HEK293 (cell line): ENCODE results near the gene INPP5D.

ENCODE experiments used
- CTCF ChIA-PET: fragments of 350-600 bp; formaldehyde crosslinking; extraction: SDS; loops from one replicate; lab custom pipeline; 2021; ENCODE audit warnings: antibody characterized with exemption; lab: Yijun Ruan, JAX
- POLR2A ChIA-PET: fragments of 300-600 bp; formaldehyde crosslinking; extraction: SDS; loops from one replicate; lab custom pipeline; 2020; ENCODE audit warnings: antibody characterized with exemption, inconsistent platforms; lab: Yijun Ruan, JAX
- H3K27ac ChIP-seq: fragments of 200-500 bp; sonication (Bioruptor generic); 2 replicates; pipeline ENCODE4 v1.5.1; 2014; ENCODE audit warnings: low read depth, low read length, control low read depth, inconsistent platforms; ENCODE audit errors: extremely low read depth
- H3K36me3 ChIP-seq, 2 experiments: fragments of 200-500 bp in 1 of 2; sonication (Bioruptor generic) in 1 of 2; 1 replicate in 1 of 2; 2 replicates in 1 of 2; pipeline ENCODE4 v1.5.1; 2014 to 2017; ENCODE audit warnings: inconsistent platforms in 2 of 2, low read length in 2 of 2; ENCODE audit not compliant: control insufficient read depth in 2 of 2, insufficient read depth in 1 of 2
- H3K4me1 ChIP-seq: fragments of 200-500 bp; sonication (Bioruptor generic); 2 replicates; pipeline ENCODE4 v1.5.1; 2014; ENCODE audit warnings: mild to moderate bottlenecking, low read length, inconsistent platforms; ENCODE audit not compliant: control insufficient read depth, insufficient read depth
- H3K4me3 ChIP-seq: 2 replicates; pipeline ENCODE4 v1.5.1; 2011; ENCODE audit warnings: low read depth, mild to moderate bottlenecking, control low read depth, low read length, moderate library complexity
- H3K9me3 ChIP-seq: fragments of 200-500 bp; sonication (Bioruptor generic); 2 replicates; pipeline ENCODE4 v1.5.1; 2014; ENCODE audit warnings: low read depth, low read length, inconsistent platforms; ENCODE audit not compliant: control insufficient read depth, insufficient read depth
- EGR2 ChIP-seq: fragments of 450-650 bp; formaldehyde crosslinking; IDR thresholded peaks from 2 replicates; pipeline ENCODE4 v1.5.1; 2016; ENCODE audit warnings: low read depth, missing biosample characterization, missing genetic modification characterization
- FEZF1 ChIP-seq: fragments of 450-650 bp; formaldehyde crosslinking; IDR thresholded peaks from 2 replicates; pipeline ENCODE4 v1.5.1; 2016; ENCODE audit warnings: missing biosample characterization, missing genetic modification characterization
- GFI1B ChIP-seq: fragments of 450-650 bp; formaldehyde crosslinking; IDR thresholded peaks from 2 replicates; pipeline ENCODE4 v1.5.1; 2016; ENCODE audit warnings: missing biosample characterization, missing genetic modification characterization
- GLI4 ChIP-seq: fragments of 450-650 bp; formaldehyde crosslinking; IDR thresholded peaks from 2 replicates; pipeline ENCODE4 v1.5.1; 2016; ENCODE audit warnings: missing biosample characterization, missing genetic modification characterization
- GLIS2 ChIP-seq: fragments of 450-650 bp; formaldehyde crosslinking; IDR thresholded peaks from 2 replicates; pipeline ENCODE4 v1.5.1; 2016; ENCODE audit warnings: missing biosample characterization, missing genetic modification characterization
- KLF9 ChIP-seq: fragments of 450-650 bp; formaldehyde crosslinking; IDR thresholded peaks from 2 replicates; pipeline ENCODE4 v1.5.1; 2016; ENCODE audit warnings: missing biosample characterization, missing genetic modification characterization, low read depth
- WT1 ChIP-seq: fragments of 450-650 bp; formaldehyde crosslinking; IDR thresholded peaks from 2 replicates; pipeline ENCODE4 v1.5.1; 2016; ENCODE audit warnings: missing biosample characterization, missing genetic modification characterization
- ZBTB21 ChIP-seq: fragments of 450-650 bp; formaldehyde crosslinking; IDR thresholded peaks from 2 replicates; pipeline ENCODE4 v1.5.1; 2017; ENCODE audit warnings: missing biosample characterization, missing genetic modification characterization
- ZFP37 ChIP-seq: fragments of 450-650 bp; formaldehyde crosslinking; IDR thresholded peaks from 2 replicates; pipeline ENCODE4 v1.5.1; 2016; ENCODE audit warnings: missing biosample characterization, missing genetic modification characterization
- ZNF146 ChIP-seq: fragments of 450-650 bp; formaldehyde crosslinking; IDR thresholded peaks from 2 replicates; pipeline ENCODE4 v1.5.1; 2016; ENCODE audit warnings: missing biosample characterization, missing genetic modification characterization
- ZNF169 ChIP-seq: fragments of 450-650 bp; formaldehyde crosslinking; IDR thresholded peaks from 2 replicates; pipeline ENCODE4 v1.5.1; 2016; ENCODE audit warnings: missing biosample characterization, missing genetic modification characterization
- ZNF202 ChIP-seq: fragments of 450-650 bp; formaldehyde crosslinking; IDR thresholded peaks from 2 replicates; pipeline ENCODE4 v1.5.1; 2016; ENCODE audit warnings: missing biosample characterization, missing genetic modification characterization, borderline replicate concordance
- ZNF223 ChIP-seq: fragments of 450-650 bp; formaldehyde crosslinking; IDR thresholded peaks from 2 replicates; pipeline ENCODE4 v1.5.1; 2016; ENCODE audit warnings: missing biosample characterization, missing genetic modification characterization
- ZNF302 ChIP-seq: fragments of 450-650 bp; formaldehyde crosslinking; IDR thresholded peaks from 2 replicates; pipeline ENCODE4 v1.5.1; 2016; ENCODE audit warnings: missing biosample characterization, missing genetic modification characterization, low read depth
- ZNF510 ChIP-seq: fragments of 450-650 bp; formaldehyde crosslinking; IDR thresholded peaks from 2 replicates; pipeline ENCODE4 v1.5.1; 2018; ENCODE audit warnings: mild to moderate bottlenecking, missing genetic modification characterization, missing biosample characterization; ENCODE audit not compliant: insufficient replicate concordance
- ZNF585B ChIP-seq: fragments of 450-650 bp; formaldehyde crosslinking; IDR thresholded peaks from 2 replicates; pipeline ENCODE4 v1.5.1; 2016; ENCODE audit warnings: missing biosample characterization, missing genetic modification characterization
- ZNF596 ChIP-seq: fragments of 450-650 bp; IDR thresholded peaks from 2 replicates; pipeline ENCODE4 v1.5.0; 2018; ENCODE audit warnings: missing biosample characterization, mild to moderate bottlenecking, missing genetic modification characterization, moderate library complexity
- ZNF785 ChIP-seq: fragments of 450-650 bp; formaldehyde crosslinking; IDR thresholded peaks from 2 replicates; pipeline ENCODE4 v1.5.1; 2016; ENCODE audit warnings: missing biosample characterization, missing genetic modification characterization
- ZNF791 ChIP-seq: fragments of 450-650 bp; formaldehyde crosslinking; IDR thresholded peaks from 2 replicates; pipeline ENCODE4 v1.5.1; 2016; ENCODE audit warnings: missing biosample characterization, missing genetic modification characterization
- TF ChIP-seq, protein P1 (sequence below): fragments of 450-650 bp; formaldehyde crosslinking; IDR thresholded peaks from 2 replicates; pipeline ENCODE4; 2016; ENCODE audit warnings: missing biosample characterization, missing genetic modification characterization
- TF ChIP-seq, protein P2 (sequence below): fragments of 450-650 bp; IDR thresholded peaks from 2 replicates; pipeline ENCODE4 v1.5.1; 2018; ENCODE audit warnings: missing biosample characterization, mild to moderate bottlenecking, missing genetic modification characterization
- TF ChIP-seq, protein P3 (sequence below): fragments of 450-650 bp; formaldehyde crosslinking; IDR thresholded peaks from 2 replicates; pipeline ENCODE4 v1.5.1; 2017; ENCODE audit warnings: missing biosample characterization, missing genetic modification characterization
- TF ChIP-seq, protein P4 (sequence below): fragments of 450-650 bp; formaldehyde crosslinking; IDR thresholded peaks from 2 replicates; pipeline ENCODE4 v1.5.1; 2017; ENCODE audit warnings: missing biosample characterization, mild to moderate bottlenecking, missing genetic modification characterization, moderate library complexity
- TF ChIP-seq, protein P5 (sequence below): fragments of 450-650 bp; formaldehyde crosslinking; IDR thresholded peaks from 2 replicates; pipeline ENCODE4 v1.5.1; 2016; ENCODE audit warnings: missing biosample characterization, missing genetic modification characterization, borderline replicate concordance

INPP5D gene

DNA sequence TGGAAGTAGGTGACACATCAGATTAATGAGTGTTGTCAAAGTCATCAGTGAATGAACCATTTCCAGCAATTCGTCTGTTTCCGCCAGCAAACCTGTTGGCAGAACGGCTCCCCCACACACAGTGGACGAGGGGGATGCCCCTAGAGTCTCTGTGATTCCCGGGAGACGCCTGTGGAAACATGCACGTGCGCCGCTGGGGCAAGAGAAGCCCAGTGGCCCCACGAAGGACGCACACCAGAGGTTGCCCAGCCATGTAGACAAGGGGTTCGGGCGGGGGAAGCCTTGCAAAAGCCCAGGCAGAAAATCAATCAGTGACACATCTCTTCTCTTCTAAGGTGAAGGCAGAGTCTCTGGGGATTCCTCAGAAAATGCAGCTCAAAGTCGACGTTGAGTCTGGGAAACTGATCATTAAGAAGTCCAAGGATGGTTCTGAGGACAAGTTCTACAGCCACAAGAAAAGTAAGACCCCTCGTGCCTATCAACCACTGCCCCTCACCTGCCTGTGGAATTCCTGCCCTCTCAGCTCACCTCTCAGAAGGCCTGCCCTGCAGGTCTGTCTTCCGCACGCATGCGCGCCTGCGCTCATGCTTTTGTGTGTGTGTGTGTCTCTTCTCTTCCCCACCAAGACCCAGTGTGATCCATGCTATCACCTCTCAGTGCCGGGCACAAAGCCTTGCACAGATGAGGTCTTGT is 87.1 kb downstream of the INPP5D start:
- no peak for TF ChIP-seq ZNF146
- no peak for TF ChIP-seq KLF9
- TF ChIP-seq ZNF202 (tag by site-specific recombination): no peak
- TF ChIP-seq ZNF791 (tag by site-specific recombination): no peak
- TF ChIP-seq ZBTB21 (tag by site-specific recombination): no peak
- TF ChIP-seq ZNF223 (tag by site-specific recombination): no peak
- TF ChIP-seq, protein P1, sequence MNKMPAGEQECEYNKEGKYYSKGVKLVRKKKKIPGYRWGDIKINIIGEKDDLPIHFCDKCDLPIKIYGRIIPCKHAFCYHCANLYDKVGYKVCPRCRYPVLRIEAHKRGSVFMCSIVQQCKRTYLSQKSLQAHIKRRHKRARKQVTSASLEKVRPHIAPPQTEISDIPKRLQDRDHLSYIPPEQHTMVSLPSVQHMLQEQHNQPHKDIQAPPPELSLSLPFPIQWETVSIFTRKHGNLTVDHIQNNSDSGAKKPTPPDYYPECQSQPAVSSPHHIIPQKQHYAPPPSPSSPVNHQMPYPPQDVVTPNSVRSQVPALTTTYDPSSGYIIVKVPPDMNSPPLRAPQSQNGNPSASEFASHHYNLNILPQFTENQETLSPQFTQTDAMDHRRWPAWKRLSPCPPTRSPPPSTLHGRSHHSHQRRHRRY (tag by site-specific recombination): no peak
- TF ChIP-seq ZNF585B (tag by site-specific recombination): no peak
- TF ChIP-seq ZFP37 (tag by site-specific recombination): no peak
- TF ChIP-seq ZNF302 (tag by site-specific recombination): no peak
- TF ChIP-seq ZNF596 (tag by site-specific recombination): no peak
- TF ChIP-seq, protein P2, sequence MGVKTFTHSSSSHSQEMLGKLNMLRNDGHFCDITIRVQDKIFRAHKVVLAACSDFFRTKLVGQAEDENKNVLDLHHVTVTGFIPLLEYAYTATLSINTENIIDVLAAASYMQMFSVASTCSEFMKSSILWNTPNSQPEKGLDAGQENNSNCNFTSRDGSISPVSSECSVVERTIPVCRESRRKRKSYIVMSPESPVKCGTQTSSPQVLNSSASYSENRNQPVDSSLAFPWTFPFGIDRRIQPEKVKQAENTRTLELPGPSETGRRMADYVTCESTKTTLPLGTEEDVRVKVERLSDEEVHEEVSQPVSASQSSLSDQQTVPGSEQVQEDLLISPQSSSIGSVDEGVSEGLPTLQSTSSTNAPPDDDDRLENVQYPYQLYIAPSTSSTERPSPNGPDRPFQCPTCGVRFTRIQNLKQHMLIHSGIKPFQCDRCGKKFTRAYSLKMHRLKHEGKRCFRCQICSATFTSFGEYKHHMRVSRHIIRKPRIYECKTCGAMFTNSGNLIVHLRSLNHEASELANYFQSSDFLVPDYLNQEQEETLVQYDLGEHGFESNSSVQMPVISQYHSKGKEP (tag by site-specific recombination): no peak
- TF ChIP-seq, protein P3, sequence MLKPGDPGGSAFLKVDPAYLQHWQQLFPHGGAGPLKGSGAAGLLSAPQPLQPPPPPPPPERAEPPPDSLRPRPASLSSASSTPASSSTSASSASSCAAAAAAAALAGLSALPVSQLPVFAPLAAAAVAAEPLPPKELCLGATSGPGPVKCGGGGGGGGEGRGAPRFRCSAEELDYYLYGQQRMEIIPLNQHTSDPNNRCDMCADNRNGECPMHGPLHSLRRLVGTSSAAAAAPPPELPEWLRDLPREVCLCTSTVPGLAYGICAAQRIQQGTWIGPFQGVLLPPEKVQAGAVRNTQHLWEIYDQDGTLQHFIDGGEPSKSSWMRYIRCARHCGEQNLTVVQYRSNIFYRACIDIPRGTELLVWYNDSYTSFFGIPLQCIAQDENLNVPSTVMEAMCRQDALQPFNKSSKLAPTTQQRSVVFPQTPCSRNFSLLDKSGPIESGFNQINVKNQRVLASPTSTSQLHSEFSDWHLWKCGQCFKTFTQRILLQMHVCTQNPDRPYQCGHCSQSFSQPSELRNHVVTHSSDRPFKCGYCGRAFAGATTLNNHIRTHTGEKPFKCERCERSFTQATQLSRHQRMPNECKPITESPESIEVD (tag by site-specific recombination): no peak
- TF ChIP-seq GLI4 (tag by site-specific recombination): no peak
- TF ChIP-seq ZNF169: no peak
- no peak for TF ChIP-seq ZNF510
- no peak for TF ChIP-seq WT1 (tag by site-specific recombination)
- no peak for TF ChIP-seq FEZF1
- no peak for TF ChIP-seq ZNF785 (tag by site-specific recombination)
- ChIA-PET POLR2A (no interaction called here), CTCF (no interaction called here)
- Histone ChIP-seq H3K4me3 (no peak overlapping the region), H3K27ac (no peak overlapping the region), H3K9me3 (no peaks in the 10 kb centered on the region), H3K4me1 (no peaks in the 10 kb centered on the region), H3K36me3 (peaks cover 0 to 43% of the 10 kb centered on the region in 2 experiments; a peak in 1 of 3 replicates)

DNA sequence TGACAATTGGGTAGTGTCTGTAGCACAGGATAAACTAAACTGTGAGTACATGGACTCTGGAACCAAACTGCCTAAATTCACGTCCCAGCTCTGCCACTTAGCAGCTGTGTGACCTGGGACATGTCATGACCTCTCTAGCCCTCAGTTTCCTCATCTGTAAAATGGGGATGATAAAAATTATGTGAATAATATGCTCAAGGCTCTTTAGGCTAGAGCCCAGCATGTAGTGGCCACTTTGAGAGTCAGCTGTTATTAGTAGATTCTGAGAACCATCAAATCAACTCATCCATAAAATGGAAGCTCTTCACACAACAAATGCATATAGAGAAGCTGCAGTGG is 87.7 kb downstream of the INPP5D start:
- CTCF ChIA-PET: no interaction called here
- H3K4me1 ChIP-seq: no peaks in the 10 kb centered on the region
- TF ChIP-seq GFI1B (tag by site-specific recombination): no peak
- TF ChIP-seq EGR2 (tag by site-specific recombination): no peak
- TF ChIP-seq, protein P4, sequence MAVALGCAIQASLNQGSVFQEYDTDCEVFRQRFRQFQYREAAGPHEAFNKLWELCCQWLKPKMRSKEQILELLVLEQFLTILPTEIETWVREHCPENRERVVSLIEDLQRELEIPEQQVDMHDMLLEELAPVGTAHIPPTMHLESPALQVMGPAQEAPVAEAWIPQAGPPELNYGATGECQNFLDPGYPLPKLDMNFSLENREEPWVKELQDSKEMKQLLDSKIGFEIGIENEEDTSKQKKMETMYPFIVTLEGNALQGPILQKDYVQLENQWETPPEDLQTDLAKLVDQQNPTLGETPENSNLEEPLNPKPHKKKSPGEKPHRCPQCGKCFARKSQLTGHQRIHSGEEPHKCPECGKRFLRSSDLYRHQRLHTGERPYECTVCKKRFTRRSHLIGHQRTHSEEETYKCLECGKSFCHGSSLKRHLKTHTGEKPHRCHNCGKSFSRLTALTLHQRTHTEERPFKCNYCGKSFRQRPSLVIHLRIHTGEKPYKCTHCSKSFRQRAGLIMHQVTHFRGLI: no peak
- TF ChIP-seq GLIS2 (tag by site-specific recombination): no peak
- TF ChIP-seq, protein P5, sequence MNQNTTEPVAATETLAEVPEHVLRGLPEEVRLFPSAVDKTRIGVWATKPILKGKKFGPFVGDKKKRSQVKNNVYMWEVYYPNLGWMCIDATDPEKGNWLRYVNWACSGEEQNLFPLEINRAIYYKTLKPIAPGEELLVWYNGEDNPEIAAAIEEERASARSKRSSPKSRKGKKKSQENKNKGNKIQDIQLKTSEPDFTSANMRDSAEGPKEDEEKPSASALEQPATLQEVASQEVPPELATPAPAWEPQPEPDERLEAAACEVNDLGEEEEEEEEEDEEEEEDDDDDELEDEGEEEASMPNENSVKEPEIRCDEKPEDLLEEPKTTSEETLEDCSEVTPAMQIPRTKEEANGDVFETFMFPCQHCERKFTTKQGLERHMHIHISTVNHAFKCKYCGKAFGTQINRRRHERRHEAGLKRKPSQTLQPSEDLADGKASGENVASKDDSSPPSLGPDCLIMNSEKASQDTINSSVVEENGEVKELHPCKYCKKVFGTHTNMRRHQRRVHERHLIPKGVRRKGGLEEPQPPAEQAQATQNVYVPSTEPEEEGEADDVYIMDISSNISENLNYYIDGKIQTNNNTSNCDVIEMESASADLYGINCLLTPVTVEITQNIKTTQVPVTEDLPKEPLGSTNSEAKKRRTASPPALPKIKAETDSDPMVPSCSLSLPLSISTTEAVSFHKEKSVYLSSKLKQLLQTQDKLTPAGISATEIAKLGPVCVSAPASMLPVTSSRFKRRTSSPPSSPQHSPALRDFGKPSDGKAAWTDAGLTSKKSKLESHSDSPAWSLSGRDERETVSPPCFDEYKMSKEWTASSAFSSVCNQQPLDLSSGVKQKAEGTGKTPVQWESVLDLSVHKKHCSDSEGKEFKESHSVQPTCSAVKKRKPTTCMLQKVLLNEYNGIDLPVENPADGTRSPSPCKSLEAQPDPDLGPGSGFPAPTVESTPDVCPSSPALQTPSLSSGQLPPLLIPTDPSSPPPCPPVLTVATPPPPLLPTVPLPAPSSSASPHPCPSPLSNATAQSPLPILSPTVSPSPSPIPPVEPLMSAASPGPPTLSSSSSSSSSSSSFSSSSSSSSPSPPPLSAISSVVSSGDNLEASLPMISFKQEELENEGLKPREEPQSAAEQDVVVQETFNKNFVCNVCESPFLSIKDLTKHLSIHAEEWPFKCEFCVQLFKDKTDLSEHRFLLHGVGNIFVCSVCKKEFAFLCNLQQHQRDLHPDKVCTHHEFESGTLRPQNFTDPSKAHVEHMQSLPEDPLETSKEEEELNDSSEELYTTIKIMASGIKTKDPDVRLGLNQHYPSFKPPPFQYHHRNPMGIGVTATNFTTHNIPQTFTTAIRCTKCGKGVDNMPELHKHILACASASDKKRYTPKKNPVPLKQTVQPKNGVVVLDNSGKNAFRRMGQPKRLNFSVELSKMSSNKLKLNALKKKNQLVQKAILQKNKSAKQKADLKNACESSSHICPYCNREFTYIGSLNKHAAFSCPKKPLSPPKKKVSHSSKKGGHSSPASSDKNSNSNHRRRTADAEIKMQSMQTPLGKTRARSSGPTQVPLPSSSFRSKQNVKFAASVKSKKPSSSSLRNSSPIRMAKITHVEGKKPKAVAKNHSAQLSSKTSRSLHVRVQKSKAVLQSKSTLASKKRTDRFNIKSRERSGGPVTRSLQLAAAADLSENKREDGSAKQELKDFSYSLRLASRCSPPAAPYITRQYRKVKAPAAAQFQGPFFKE (tag by site-specific recombination): no peak
- POLR2A ChIA-PET: no interaction called here
- H3K9me3 ChIP-seq: no peaks in the 10 kb centered on the region
- peaks cover 0 to 43% of the 10 kb centered on the region in 2 experiments; a peak in 1 of 3 replicates for H3K36me3 ChIP-seq
- H3K27ac ChIP-seq: no peak overlapping the region
- H3K4me3 ChIP-seq: no peak overlapping the region
